DOHH2 (cell line): ENCODE data around the gene GJB1.

Experiments used
- H3F3A ChIP-seq: fragments of 200-600 bp; sonication (generic), shearing (Covaris generic); 2 replicates; pipeline ENCODE4 v1.6.0; 2016; ENCODE audit warnings: antibody characterized with exemption, mild to moderate bottlenecking; ENCODE audit not compliant: control insufficient read depth, insufficient read depth
- H3K27ac ChIP-seq: fragments of 200-600 bp; sonication (generic); 2 replicates; pipeline ENCODE4 v1.5.1; 2014; ENCODE audit warnings: low read depth, mild to moderate bottlenecking, low read length, moderate library complexity
- H3K27me3 ChIP-seq: fragments of 200-600 bp; sonication (generic); 2 replicates; pipeline ENCODE4 v1.6.1; 2014; ENCODE audit warnings: mild to moderate bottlenecking, low read length, mixed read lengths; ENCODE audit not compliant: control insufficient read depth
- H3K36me3 ChIP-seq: fragments of 200-600 bp; sonication (generic); 2 replicates; pipeline ENCODE4 v1.6.1; 2014; ENCODE audit warnings: mild to moderate bottlenecking, low read length, moderate library complexity, mixed read lengths; ENCODE audit not compliant: control insufficient read depth
- H3K4me1 ChIP-seq: fragments of 200-600 bp; sonication (generic); 2 replicates; pipeline ENCODE4 v1.6.1; 2014; ENCODE audit warnings: mild to moderate bottlenecking, low read length, mixed read lengths; ENCODE audit not compliant: control insufficient read depth
- H3K4me2 ChIP-seq: fragments of 200-600 bp; sonication (generic); 2 replicates; pipeline ENCODE4 v1.6.0; 2014; ENCODE audit warnings: mild to moderate bottlenecking, low read length, moderate library complexity
- H3K4me3 ChIP-seq: fragments of 200-600 bp; sonication (generic); 2 replicates; pipeline ENCODE4 v1.5.1; 2014; ENCODE audit warnings: mild to moderate bottlenecking, low read length, mixed read lengths
- H3K79me2 ChIP-seq: fragments of 200-600 bp; sonication (generic); 2 replicates; pipeline ENCODE4 v1.6.1; 2014; ENCODE audit warnings: mild to moderate bottlenecking, low read length, mixed read lengths; ENCODE audit not compliant: control insufficient read depth
- H3K9me2 ChIP-seq: fragments of 200-600 bp; sonication (generic); replicated peaks from 2 replicates; pipeline ENCODE4 v1.6.1; 2014; ENCODE audit warnings: mild to moderate bottlenecking, low read length, mixed read lengths; ENCODE audit not compliant: control insufficient read depth
- H3K9me3 ChIP-seq: fragments of 200-600 bp; sonication (generic); 2 replicates; pipeline ENCODE4 v1.6.1; 2014; ENCODE audit warnings: antibody characterized with exemption, low read length, mixed read lengths; ENCODE audit not compliant: control insufficient read depth, insufficient read depth
- H4K20me1 ChIP-seq: fragments of 200-600 bp; sonication (generic); 2 replicates; pipeline ENCODE4 v1.6.0; 2014; ENCODE audit warnings: low read depth, mild to moderate bottlenecking, antibody characterized with exemption, low read length, moderate library complexity; ENCODE audit not compliant: control insufficient read depth, insufficient read depth
- EZH2phosphoT487 ChIP-seq: fragments of 200-600 bp; sonication (generic); IDR thresholded peaks from 2 replicates; pipeline ENCODE4 v1.6.1; 2017; ENCODE audit warnings: borderline replicate concordance, mild to moderate bottlenecking, antibody characterized with exemption, low read length, moderate library complexity, mixed read lengths
- TF ChIP-seq, protein P1 (sequence below): fragments of 200-600 bp; sonication (generic); IDR thresholded peaks from one replicate; pipeline ENCODE4 v1.5.1; 2014; ENCODE audit warnings: antibody characterized with exemption, mild to moderate bottlenecking, low read depth, low read length; ENCODE audit not compliant: poor library complexity, severe bottlenecking

Gene GJB1

DNA sequence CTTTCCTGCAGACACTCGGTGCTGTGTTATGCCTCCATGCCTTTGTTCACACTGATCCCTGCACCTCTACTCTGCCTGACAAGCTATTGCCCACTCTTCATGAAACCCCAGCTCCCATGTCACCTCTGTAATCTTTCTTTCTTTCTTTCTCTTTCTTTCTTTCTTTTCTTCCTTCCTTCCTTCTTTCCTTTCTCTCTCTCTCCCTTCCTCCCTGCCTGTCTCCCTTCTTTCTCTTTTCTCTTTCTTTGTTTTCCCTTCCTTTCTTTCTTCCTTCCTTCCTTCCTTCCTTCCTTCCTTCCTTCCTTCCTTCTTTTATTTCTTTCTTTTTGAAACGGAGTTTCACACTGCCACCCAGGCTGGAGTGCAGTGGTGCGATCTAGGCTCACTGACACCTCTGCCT, 12.5 kb downstream of the GJB1 start:
- H3K9me2 ChIP-seq, result no peaks in the 10 kb centered on the region
- peaks cover 1% of the 10 kb centered on the region; the same call in 1 of the 2 replicates for H3K36me3 ChIP-seq
- TF ChIP-seq, protein P1, sequence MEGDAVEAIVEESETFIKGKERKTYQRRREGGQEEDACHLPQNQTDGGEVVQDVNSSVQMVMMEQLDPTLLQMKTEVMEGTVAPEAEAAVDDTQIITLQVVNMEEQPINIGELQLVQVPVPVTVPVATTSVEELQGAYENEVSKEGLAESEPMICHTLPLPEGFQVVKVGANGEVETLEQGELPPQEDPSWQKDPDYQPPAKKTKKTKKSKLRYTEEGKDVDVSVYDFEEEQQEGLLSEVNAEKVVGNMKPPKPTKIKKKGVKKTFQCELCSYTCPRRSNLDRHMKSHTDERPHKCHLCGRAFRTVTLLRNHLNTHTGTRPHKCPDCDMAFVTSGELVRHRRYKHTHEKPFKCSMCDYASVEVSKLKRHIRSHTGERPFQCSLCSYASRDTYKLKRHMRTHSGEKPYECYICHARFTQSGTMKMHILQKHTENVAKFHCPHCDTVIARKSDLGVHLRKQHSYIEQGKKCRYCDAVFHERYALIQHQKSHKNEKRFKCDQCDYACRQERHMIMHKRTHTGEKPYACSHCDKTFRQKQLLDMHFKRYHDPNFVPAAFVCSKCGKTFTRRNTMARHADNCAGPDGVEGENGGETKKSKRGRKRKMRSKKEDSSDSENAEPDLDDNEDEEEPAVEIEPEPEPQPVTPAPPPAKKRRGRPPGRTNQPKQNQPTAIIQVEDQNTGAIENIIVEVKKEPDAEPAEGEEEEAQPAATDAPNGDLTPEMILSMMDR, result no peak
- no peak for TF ChIP-seq EZH2phosphoT487
- H3K4me1 ChIP-seq, result no peaks in the 10 kb centered on the region
- no peaks in the 10 kb centered on the region for H4K20me1 ChIP-seq
- H3K4me2 ChIP-seq, result no peak overlapping the region
- no peak overlapping the region for H3K27ac ChIP-seq
- no peaks in the 10 kb centered on the region for H3K9me3 ChIP-seq
- no peaks in the 10 kb centered on the region for H3K79me2 ChIP-seq
- H3K27me3 ChIP-seq, result no peaks in the 10 kb centered on the region
- no peaks in the 10 kb centered on the region for H3F3A ChIP-seq
- H3K4me3 ChIP-seq, result no peak overlapping the region

DNA sequence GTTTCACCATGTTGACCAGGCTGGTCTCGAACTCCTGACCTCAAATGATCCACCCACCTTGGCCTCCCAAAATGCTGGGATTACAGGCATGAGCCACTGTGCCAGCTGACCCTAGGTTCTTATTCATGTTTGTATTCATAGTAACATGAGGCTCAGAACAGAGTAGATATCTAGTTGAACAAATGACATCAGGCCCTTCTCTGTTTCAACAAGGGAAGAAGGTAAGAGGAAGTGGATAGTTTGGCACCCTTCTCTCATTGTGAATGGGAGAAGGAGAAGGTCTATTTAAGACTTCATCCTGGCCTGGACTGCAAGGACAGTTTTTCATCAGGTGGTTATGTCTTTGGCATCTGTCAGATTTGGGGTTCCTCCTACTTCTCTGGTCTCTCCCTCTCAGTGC, 13.8 kb downstream of the GJB1 start:
- H3K27me3 ChIP-seq, result no peaks in the 10 kb centered on the region
- no peak overlapping the region for H3K4me2 ChIP-seq
- H3F3A ChIP-seq, result no peaks in the 10 kb centered on the region
- H3K4me1 ChIP-seq, result no peaks in the 10 kb centered on the region
- no peak overlapping the region for H3K4me3 ChIP-seq
- no peak overlapping the region for H3K27ac ChIP-seq
- no peaks in the 10 kb centered on the region for H4K20me1 ChIP-seq
- no peaks in the 10 kb centered on the region for H3K79me2 ChIP-seq
- H3K36me3 ChIP-seq, result peaks cover 11% of the 10 kb centered on the region; the same call in 1 of the 2 replicates
- no peaks in the 10 kb centered on the region for H3K9me2 ChIP-seq
- no peaks in the 10 kb centered on the region for H3K9me3 ChIP-seq
- TF ChIP-seq, protein P1, result no peak
- TF ChIP-seq EZH2phosphoT487, result no peak

DNA sequence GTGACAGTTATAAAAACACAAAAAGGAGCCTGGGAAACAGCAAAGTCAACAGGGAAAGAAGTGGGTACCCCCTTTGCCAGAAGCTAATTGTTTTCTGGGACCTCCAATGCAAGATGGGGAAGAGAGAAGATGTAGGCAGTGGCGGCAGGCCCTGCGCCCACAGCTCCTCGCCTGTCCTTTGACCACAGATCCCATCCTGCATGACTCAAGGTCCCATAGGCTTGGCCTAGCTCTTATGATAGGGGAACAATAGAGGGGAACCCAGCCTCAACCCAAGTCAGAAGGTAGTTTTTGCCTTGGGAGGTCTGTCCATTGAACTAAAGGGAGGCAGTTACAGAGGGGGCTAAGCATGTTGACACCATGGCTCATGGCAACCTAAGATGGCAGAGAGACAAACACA, 16.8 kb downstream of the GJB1 start:
- Histone ChIP-seq H3K4me3 (no peak overlapping the region), H3F3A (no peaks in the 10 kb centered on the region), H4K20me1 (no peaks in the 10 kb centered on the region), H3K27ac (no peak overlapping the region), H3K36me3 (peaks cover 32% of the 10 kb centered on the region), H3K4me1 (no peaks in the 10 kb centered on the region), H3K4me2 (no peak overlapping the region), H3K27me3 (no peaks in the 10 kb centered on the region), H3K9me3 (no peaks in the 10 kb centered on the region), H3K79me2 (no peaks in the 10 kb centered on the region), H3K9me2 (no peaks in the 10 kb centered on the region)
- TF ChIP-seq, protein P1, result no peak
- TF ChIP-seq EZH2phosphoT487, result no peak

DNA sequence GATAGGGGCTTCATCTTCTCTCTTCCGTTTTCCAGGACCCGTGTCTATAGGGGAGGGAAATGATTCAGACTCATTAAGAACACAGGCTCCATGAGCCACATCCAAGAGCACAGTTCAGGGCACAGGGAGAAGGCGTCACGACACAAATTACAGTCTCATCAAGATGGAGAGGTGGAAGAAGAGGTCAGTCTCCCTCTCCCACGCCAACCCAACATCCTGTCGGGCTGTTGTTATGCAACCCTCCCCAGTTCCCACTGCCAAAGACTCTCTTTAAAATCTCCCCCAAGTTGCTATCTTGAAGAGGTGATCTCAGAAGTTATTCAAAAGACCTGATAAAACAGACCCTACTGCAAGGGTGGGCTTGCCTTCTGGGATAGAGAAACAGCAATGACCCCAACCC, 18.3 kb downstream of the GJB1 start:
- Histone ChIP-seq H3K4me1 (no peaks in the 10 kb centered on the region), H3K27me3 (no peaks in the 10 kb centered on the region), H4K20me1 (no peaks in the 10 kb centered on the region), H3K9me3 (no peaks in the 10 kb centered on the region), H3K79me2 (no peaks in the 10 kb centered on the region), H3K9me2 (no peaks in the 10 kb centered on the region), H3K27ac (no peak overlapping the region), H3F3A (no peaks in the 10 kb centered on the region), H3K4me3 (no peak overlapping the region), H3K36me3 (peaks cover 43% of the 10 kb centered on the region), H3K4me2 (no peak overlapping the region)
- TF ChIP-seq, protein P1, result no peak
- TF ChIP-seq EZH2phosphoT487, result no peak
